PFSK-1 (cell line): Measurements from ENCODE around the gene LRMDA.

ENCODE experiments used
- FOXP2 ChIP-seq: optimal IDR thresholded peaks from 2 replicates; pipeline ENCODE3; 2011; ENCODE audit warnings: borderline replicate concordance, control low read depth, inconsistent platforms; ENCODE audit not compliant: insufficient read depth; ENCODE audit errors: extremely low read length, extremely low read depth
- POLR2AphosphoS5 ChIP-seq: IDR thresholded peaks from 2 replicates; pipeline ENCODE4 v1.6.1; 2012; ENCODE audit warnings: low read depth, mild to moderate bottlenecking, control low read depth, low read length, moderate library complexity
- SIN3A ChIP-seq: IDR thresholded peaks from 2 replicates; pipeline ENCODE4 v1.6.1; 2012; ENCODE audit warnings: mild to moderate bottlenecking, low read length, moderate library complexity, borderline replicate concordance; ENCODE audit not compliant: insufficient read depth
- TAF1 ChIP-seq: IDR thresholded peaks from 2 replicates; pipeline ENCODE4 v1.6.1; 2012; ENCODE audit warnings: low read length, control low read depth, borderline replicate concordance; ENCODE audit not compliant: insufficient read depth
- TF ChIP-seq, protein P1 (sequence below), 2 experiments: IDR thresholded peaks; 2 replicates each; pipeline versions ENCODE4 v1.6.1 to v1.8.0; 2011 to 2012; ENCODE audit warnings: low read depth in 2 of 2, low read length in 2 of 2, control low read depth in 1 of 2, inconsistent platforms in 1 of 2, mild to moderate bottlenecking in 1 of 2, moderate library complexity in 1 of 2; ENCODE audit not compliant: insufficient read depth in 1 of 2

The LRMDA gene

DNA sequence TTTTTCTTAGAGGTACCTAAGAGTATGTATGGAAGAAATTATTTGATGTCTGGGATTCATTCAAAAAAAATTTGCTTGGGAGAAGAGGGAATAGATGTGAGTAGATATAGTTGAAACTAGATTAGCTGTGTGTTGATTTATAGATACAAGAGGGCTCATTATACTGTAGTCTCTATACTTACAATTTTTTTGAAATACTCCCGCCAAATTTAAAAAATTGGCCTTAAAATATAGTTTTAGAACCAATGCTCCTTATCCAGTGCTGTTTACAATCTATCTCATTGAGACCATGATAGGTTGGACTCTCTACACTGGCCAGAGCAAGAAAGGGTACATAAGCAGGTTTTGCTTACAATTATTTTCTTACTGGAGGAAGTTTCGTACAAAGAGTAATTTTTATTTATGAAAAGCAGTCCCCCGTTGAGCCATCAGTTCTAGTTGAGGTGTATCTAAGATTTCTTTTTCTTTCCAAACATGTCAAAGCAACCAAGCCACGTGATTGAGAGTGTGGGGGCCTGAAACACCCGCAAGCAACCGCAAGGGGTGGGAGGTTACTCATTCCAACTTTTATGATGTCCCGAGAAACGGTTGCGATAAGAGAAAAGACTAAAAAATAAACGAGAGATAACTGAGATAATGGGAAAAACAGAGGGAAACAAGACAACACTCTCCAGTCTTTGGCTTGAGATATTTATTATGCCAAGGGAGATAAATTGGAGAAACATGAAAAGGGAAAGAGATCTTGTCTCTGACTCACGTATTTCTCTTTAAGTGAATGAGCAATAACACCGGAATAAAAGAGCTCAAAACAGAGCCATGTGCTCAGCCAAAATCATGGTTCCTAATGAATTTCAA is 729.2 kb downstream of the LRMDA start:
- TF ChIP-seq, protein P1, sequence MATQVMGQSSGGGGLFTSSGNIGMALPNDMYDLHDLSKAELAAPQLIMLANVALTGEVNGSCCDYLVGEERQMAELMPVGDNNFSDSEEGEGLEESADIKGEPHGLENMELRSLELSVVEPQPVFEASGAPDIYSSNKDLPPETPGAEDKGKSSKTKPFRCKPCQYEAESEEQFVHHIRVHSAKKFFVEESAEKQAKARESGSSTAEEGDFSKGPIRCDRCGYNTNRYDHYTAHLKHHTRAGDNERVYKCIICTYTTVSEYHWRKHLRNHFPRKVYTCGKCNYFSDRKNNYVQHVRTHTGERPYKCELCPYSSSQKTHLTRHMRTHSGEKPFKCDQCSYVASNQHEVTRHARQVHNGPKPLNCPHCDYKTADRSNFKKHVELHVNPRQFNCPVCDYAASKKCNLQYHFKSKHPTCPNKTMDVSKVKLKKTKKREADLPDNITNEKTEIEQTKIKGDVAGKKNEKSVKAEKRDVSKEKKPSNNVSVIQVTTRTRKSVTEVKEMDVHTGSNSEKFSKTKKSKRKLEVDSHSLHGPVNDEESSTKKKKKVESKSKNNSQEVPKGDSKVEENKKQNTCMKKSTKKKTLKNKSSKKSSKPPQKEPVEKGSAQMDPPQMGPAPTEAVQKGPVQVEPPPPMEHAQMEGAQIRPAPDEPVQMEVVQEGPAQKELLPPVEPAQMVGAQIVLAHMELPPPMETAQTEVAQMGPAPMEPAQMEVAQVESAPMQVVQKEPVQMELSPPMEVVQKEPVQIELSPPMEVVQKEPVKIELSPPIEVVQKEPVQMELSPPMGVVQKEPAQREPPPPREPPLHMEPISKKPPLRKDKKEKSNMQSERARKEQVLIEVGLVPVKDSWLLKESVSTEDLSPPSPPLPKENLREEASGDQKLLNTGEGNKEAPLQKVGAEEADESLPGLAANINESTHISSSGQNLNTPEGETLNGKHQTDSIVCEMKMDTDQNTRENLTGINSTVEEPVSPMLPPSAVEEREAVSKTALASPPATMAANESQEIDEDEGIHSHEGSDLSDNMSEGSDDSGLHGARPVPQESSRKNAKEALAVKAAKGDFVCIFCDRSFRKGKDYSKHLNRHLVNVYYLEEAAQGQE (IDR thresholded peaks at IDR 0.05; ENCODE audit: insufficient read depth in 1 of 2, low read depth in 2 of 2, low read length in 2 of 2), result no peak
- TF ChIP-seq TAF1, result no peak
- no peak for TF ChIP-seq POLR2AphosphoS5
- TF ChIP-seq SIN3A, result no peak
- TF ChIP-seq FOXP2, result no peak

DNA sequence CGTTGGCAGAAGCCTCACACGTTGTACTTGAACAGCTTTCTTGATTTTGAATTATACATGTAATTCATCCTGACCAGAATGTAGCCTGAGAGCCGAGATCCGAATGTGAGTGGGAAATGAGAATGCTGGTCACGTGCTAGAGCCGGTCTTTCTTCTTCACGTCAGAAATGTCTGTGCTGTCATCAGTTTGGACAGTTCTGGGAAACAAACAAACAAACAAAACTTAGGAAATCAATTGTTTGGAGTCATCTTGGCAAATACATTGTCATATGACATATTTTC is 729.8 kb downstream of the LRMDA start:
- TF ChIP-seq TAF1 (no peak), POLR2AphosphoS5 (no peak), SIN3A (no peak), FOXP2 (no peak)
- TF ChIP-seq, protein P1 (IDR thresholded peaks at IDR 0.05; ENCODE audit: insufficient read depth in 1 of 2, low read depth in 2 of 2, low read length in 2 of 2), result no peak

DNA sequence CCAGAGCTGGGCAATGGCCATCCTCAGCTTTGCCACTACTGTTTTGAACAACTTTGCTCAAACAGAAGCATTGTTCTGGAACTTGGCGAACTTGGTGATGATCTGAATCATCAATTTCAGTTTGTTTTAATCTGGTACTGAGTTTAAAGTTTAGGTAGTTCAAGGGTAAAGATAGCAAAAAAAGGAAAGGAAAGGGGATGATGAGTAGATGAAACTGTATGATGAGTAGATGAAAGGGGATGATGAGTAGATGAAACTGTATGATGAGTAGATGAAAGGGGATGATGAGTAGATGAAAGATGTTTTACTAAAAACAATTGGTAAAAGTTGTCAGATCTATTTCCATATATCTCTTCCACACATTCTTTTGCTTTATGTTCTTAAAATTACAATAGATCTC is 737.0 kb downstream of the LRMDA start:
- TF ChIP-seq TAF1 (no peak), POLR2AphosphoS5 (no peak), SIN3A (no peak), FOXP2 (no peak)
- TF ChIP-seq, protein P1 (IDR thresholded peaks at IDR 0.05; ENCODE audit: insufficient read depth in 1 of 2, low read depth in 2 of 2, low read length in 2 of 2), result no peak

DNA sequence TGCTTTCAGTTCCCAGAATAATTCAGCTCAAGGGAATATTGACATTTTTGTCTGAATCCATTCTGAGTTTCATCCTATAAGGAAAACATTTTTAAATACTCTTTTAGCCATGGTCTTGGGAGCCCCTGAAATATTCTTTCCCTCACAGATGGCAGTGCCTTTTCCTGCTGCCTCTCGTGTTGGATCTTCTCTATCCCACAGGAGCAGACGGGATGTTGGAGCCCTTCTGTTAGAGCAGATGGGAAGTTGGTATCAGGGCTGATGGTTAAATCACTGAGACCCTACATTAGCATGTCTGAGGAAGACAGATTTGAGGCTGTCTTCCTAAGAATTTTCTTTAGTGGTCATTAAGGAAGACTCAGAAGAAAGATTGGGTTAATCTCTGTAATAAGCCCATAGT is 737.8 kb downstream of the LRMDA start:
- TF ChIP-seq, protein P1 (IDR thresholded peaks at IDR 0.05; ENCODE audit: insufficient read depth in 1 of 2, low read depth in 2 of 2, low read length in 2 of 2), result no peak
- TF ChIP-seq POLR2AphosphoS5 (no peak), SIN3A (no peak), TAF1 (no peak), FOXP2 (no peak)
